Frontal cortex (tissue), 4 donors: Measurements from ENCODE around the gene TSPAN32. TPM values are rescaled to one million over a fixed set of nuclear protein-coding genes. Genes with fewer than 3 reads are reported as not detected.

Experiments used
- DNase-seq, 2 donors: peaks; one replicate each; pipeline ENCODE4 v3.0.0; 2012; ENCODE audit warnings: low spot score in 2 of 2
- FAIRE-seq: peaks from 2 replicates; lab custom pipeline; 2012; peaks lifted over from hg19 to GRCh38; lab: Jason Lieb, UNC
- total RNA-seq: library from RNA; depleted of rRNA; stranded (reverse); fragments of >200 nt; gene quantifications from one replicate; pipeline ENCODE4 v1.2.3, GENCODE V29; 2014
- donor health status: control.
- donor health status: control.
- donor health status: control.

Gene TSPAN32, protein sequence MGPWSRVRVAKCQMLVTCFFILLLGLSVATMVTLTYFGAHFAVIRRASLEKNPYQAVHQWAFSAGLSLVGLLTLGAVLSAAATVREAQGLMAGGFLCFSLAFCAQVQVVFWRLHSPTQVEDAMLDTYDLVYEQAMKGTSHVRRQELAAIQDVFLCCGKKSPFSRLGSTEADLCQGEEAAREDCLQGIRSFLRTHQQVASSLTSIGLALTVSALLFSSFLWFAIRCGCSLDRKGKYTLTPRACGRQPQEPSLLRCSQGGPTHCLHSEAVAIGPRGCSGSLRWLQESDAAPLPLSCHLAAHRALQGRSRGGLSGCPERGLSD
- 0.41 TPM for total RNA-seq

DNA sequence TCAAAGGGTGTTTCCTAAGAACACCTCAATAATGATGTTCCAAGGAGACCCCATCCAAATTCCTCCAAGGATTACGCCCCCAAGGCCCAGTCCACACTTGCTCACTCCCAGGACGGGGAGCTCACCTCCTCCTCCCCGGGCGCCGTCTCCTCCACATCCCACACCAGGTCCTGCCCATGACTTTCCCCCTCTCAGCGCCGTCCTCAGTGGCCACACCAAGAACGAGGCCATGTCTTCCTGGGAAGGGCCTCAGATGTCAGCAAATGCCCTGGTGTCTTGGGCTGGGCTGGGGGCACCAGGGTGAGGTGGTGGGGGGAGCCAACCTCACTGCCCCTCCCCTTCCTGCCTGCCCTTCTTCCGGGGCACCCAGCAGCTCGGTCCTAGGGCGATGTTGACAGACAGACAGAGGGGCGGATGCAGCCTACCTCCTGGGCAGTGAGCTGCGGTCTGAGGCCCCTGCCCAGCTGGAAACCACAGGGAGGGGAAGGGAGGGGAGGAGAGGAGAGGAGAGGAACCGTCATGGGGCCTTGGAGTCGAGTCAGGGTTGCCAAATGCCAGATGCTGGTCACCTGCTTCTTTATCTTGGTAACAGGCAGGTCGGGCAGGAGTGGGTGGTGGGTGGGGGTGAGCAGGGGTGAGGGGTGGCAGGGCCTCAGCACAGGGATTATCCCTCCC is at the start of gene TSPAN32, which contains the start of gene C11orf21:
Gene TSPAN32, plus strand, starts transcription at position 383 of the 675 bp plus-strand sequence. Its CDS starts 137 bp downstream, at position 520.
Gene C11orf21, minus strand, starts transcription at position 288 of the 675 bp plus-strand sequence. Its CDS starts 110 bp downstream, at position 178.
- FAIRE-seq (no peak), DNase-seq (no peak)

DNA sequence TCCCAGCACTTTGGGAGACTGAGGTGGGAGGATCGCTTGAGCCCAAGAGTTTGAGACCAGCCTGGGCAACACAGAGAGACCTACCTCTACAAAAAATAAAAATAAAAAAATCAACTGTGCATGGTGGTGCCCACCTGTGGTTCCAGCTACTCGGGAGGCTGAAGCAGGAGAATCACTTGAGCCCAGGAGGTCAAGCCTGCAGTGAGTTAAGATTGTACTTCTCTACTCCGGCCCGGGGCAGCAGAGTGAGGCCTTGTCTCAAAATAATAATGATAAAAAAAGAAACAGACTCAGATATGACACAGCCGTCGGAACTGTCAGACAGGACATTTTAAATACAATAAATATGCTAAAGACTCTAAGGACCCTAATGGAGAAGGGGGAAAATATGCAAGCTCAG is 49.8 kb upstream of the TSPAN32 start:
- FAIRE-seq: no peak
- DNase-seq: no peak

DNA sequence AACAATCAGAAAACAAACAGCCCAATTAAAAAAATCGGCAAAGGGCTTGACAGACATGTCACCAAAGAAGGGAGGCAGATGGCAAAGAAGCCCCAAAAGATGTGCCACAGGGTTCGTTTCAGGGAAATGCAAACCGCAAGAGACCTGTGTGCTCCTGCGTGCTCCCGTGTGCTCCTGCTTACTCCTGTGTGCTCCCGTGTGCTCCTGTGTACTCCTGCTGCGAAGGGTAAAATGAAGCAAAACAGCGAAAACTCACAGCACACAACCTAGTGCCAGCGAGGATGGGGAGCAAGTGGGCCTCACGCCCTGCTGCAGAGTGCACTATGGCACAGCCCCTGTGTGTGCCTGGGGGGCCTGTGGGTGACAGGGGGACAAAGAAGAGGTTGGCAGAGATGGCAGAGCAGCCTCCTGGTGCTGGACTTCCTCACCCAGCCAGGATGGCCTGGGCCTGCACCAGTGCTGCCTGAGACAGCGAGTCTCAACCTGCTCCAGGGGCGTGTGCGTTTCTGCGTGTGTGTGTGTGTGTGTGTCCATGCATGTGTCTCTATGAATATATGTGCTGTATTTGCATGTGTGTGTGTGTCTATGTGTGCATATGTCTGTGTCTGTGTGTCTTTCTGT is 45.4 kb upstream of the TSPAN32 start:
- FAIRE-seq: no peak

DNA sequence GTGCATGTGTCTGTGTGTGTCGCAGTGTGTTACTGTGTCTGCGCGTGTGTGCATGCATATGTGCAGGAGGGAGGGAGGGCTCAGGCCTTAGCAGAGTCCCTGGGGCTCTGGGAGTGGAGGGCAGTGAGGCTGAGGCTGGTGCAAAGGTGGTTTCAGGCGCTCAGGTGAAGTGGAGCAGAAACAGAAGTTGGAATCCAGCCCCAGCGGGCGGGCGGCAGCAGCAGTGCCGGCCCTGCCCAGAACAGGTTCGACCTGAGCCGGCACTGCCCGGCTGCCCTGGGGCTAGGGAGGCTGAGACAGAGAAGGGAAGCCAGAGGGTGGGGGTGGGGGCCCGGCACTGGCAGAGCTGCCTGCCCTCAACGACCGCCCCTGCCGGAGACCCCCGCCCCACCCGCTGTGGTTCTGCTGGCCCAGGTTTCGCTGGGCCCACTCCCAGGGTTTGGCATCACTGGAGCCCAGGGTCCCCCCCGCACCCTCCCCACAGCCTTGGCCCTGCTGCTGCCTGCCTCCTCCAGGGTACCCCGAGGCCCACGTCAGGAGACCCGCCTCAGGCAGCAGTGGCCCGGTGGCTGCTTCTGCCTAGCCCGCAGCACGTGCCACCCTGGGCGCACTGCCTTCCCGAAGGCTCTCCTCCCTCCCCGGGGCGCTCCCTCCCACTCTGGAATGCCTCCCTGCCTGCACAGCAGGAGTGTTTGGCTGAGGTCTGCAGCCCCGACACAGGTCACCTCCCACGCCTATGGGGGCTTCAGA is 44.7 kb upstream of the TSPAN32 start:
- DNase-seq: no peak
- no peak for FAIRE-seq

More for the DNA sequence above, 45.4 kb upstream of the TSPAN32 start:
- no peak for DNase-seq

DNA sequence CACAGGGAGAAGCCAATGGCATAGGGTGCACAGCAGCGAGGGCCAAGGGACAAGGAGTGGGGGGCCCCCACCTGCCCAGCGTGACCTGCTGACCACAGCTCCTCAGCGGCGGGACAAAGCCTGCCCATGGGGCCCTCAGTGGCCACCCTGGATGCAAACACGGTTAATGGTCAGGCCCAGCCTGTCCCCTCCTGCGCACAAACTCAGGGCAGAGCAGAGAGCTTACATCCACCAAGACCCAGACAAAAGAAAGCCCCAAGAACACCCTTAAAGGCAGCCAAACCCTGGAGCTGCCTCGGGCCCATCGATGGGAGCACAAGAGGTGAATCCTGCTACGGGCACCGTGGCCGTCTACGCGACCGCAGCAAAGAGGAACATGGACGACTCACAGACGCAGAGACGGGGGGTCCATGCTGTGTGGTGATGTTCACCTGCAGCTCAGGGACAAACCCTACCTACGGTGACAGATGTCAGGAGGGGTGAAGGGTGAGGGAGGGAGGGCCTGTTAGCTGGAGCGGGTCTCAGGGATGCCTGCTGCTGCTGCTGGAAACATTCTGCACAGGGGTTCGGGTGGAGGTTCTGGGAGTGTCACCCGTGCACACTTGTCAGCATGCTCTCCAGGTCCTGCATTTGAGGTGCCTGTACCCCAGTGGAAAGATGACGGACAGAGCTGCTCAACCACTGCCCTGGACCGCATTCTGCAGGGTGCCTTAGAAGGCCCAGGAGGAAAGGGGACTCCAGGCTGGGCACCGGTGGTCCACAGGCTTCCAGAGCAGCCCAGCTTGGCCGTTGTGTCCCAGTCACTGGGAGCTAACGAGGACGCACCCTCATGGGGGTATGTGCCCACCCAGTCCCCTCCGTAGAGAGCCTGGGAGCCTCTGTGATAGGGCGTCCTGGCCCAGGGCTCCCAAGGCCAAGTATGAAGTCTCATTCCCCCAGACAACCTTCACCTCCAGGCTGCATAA is 43.0 kb upstream of the TSPAN32 start:
- DNase-seq (no peak), FAIRE-seq (no peak)

DNA sequence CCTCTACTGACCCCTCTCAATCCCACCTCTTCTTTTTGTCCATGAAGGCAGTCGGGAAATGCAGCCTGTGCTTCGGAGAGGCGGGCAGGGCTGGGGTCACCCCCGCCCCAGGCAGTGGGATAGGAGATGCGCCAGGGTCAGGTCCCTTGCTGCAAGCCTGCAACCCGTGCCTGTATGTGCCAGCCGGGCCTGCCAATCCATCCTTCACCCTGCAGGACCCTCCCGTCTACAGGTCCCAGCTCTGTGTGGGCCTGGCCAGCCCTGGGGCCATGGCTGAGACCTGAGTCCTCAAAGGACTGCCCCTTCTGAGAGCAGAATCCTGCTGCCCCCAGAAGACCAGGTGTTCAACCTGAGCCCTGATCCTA is 42.4 kb upstream of the TSPAN32 start:
- no peak for FAIRE-seq

DNA sequence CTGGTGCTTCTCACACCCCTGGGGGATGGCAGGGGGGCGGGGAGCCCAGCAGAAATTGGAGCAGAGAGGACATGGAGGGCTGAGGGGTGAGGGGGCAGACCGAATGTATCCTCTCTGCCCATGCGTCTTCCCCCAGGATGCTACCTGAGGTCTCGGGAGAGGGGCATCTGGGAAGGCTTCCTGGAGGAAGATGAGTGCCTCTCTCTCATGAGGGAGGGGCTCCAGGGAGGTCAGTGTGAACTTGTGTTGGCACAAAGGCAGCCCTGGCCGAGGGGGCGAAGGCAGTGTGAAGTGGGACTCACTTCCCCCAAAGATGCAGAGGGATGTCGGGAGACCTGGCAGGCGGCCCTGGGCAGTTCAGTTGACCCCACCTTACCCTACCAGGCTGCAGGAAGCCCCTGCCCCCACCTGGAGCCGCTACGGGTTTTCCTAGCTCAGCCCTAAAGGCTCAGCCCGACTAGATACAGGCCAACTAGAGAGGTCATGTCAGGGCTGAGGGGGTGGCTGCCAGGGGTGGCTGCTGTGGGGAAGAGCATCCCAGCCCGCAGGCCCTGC is 41.8 kb upstream of the TSPAN32 start:
- FAIRE-seq: no peak
- no peak for DNase-seq

More for the DNA sequence above, 42.4 kb upstream of the TSPAN32 start:
- DNase-seq: no peak

DNA sequence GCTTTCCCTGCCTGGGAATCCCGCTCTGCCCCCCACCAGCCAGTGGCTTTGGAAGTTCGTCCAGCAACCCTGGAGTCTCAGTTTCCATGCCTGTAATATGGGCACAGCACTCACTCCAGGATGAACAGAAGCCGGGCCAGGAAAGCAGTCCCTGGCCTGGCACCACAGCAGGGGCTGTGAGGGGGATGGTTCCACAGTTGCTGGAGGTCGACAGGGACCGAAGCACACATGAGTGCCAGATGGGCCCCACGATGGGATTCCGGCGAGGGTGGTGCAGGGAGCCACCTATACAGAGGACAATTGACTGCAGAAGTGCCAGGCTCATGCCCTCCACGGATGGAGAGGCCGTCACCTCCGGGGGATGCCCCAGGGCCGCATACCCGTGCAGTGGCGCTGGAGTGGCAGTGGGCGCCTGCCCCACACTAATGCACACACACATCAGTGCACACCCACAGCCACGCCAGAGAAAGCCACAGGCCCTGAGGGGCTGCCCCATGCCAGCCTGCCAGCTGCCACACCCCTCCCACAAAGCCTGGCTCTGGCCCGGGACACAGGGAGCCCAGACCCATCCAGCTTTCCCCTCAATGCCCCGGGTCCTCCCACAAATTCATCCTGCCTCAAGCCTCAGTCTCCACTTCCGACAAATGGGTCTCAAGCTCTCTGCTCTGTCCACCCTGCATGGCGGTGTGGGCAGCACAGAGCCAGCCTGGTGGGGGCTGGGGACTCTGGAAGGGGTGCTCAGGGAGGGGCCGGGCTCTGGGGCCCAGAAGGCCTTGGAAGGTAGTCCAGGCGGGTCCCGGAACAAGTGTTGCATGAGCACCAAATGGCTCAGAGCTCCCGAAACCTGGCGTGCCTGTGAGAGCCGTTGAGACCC is 41.1 kb upstream of the TSPAN32 start:
- no peak for DNase-seq
- no peak for FAIRE-seq

DNA sequence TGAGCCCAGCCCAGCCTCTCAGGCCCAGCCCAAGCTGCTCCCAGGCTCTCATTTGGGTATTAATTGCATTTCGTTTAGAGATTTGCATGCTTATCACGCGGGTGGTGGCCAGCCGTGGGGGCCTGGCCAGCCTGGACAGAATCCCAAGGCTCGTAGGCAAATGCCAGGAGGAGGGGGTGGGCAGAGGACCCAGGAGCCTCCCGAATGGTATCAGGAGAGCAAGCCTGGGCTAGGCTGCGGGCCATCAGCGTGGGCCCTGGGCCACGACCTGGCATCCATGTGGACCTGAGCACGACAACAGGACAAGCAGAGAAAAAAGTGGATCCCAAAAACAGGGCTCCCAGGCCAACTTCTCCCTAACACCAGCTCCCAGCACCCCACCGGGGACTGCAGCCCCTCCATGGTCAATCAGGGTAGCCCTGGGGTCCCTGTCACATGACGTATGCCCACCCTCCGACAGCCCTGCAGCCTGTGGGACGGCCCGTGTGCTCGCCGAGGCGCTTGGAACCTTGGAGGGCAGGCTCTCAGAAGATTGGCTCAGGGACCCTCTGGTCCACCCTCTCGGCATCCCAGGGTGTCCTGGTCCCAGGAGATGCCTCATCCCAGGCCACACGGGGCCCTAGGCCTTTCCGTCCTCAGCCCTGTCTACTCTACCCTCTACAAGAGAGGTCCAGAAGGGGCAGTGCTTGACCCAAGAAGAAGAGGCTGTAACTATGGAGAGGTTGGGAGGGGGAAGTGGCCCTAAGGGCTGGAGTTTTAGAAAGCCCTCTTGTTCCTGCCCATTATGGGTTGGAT is 40.2 kb upstream of the TSPAN32 start:
- DNase-seq: no peak
- no peak for FAIRE-seq

DNA sequence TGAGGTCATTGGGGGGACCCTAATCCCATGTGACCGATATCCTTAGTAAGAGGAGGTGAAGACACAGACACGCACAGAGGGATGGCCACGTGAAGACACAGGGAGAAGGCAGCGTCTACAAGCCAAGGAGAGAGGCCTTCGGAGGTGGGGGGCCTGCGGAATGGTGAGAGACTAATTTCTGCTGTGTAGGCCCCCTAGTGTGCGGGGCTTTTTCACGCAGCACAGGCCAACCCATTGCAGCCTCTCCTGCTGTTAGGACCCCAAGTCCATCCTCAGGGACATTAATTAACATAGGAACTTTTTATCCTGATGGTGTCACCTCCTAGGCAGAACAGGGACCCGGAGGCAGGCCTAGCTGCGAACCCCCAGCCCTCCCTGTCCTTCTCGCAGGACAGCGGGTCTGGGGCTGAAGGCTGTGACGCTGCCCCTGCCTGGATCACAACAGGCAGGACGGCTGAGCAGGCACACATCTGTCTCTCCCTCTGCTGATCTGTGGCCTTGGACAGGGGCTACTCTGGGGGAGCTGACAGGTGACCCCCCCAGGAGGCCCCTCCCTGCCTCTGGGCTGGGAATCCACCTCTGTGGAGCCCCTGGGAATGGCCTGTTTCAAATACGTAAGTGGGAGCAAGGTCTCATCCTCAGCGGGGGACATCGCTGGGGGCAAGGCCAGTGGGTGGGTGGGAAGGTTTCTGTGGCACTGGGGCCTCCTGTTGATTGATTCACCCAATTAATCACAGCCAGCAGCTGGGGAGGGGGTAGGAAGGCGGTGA is 39.3 kb upstream of the TSPAN32 start:
- no peak for FAIRE-seq

DNA sequence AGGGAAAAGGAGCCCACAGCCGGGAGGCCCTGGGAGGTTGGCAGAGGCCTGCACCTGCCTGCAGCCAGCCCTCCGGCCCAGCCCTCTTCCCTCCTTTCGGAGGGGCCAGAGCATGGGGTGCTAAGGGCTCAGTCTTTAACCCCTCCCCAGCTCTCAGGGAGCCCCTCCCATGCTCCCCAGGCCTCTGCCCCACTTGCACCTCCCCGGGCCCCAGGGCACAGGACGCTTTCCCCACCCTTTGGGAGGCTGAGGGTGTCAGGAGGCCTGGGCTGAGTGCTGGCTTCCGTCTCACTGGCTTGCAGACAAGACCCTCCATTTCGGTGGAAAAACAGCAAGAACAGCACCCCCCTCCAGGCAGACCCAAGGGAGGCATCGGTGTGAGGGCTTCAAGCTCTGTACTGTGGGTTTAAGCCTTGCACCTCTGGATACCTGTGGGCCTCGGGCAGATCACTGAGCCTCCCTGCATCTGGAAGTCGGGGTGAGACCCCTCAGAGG is 38.7 kb upstream of the TSPAN32 start:
- DNase-seq (no peak), FAIRE-seq (no peak)

More for the DNA sequence above, 39.3 kb upstream of the TSPAN32 start:
- no peak for DNase-seq

DNA sequence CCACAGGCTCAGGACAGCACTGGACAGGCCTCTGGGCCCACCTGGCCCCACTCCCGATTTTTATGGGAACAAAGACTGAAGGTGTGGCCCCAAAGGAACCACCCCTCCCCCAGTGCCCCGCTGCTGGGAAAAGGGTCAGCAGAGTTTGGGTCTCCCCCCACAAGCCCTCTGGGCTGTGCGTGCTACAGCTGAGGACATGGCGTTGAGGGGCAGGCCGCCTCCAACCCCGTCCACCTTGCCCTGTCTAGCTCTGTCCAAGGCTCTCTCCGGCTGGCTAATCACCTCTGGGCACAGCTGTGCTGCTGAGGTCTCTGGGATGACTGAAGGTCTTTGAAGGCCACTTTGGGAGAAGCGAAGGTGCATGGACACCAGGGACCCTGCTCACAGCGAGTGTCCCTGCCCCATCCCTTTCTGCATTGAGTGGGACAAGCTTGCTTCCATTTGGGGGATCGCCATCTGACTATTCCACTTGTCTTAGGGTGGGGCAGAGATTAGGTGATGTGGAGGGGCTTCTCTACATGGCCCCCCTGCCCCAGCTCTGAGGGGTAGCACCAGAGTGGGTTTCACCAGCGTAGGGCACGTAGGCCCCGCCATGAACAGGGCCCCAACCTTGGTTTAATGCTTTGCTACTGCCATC is 38.0 kb upstream of the TSPAN32 start:
- DNase-seq: no peak
- FAIRE-seq: no peak

DNA sequence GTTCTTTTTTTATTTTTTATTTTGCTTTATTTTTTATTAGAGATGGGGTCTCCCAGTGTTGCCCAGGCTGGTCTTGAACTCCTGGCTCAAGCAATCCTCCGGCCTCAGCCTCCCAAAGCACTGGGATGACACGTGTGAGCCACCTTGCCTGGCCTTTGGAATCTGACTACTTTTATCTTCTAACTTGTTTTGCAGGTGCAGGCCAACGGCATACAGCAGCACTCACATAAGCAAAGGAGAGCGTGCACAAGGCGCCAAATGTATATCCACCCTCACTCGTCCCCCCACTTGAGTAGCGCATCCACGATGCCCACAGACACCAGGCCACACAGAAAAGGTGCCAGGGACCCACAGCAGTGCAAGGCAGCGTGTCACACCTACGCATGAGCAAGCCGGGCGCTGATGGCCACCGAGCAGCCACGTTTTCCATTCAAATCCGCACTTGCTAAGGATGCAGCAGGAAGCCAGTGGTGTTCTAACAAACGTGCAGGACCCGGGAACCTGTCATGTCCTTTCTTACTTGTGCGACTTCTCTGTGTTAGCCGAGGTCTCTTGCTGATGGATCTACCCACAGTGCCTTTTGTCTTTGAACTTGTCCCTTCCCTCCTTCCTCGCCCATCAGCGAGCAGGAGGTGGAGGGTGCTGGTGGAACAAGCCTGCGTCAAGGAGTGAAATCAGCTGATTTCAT is 37.3 kb upstream of the TSPAN32 start:
- no peak for FAIRE-seq
- DNase-seq: no peak

DNA sequence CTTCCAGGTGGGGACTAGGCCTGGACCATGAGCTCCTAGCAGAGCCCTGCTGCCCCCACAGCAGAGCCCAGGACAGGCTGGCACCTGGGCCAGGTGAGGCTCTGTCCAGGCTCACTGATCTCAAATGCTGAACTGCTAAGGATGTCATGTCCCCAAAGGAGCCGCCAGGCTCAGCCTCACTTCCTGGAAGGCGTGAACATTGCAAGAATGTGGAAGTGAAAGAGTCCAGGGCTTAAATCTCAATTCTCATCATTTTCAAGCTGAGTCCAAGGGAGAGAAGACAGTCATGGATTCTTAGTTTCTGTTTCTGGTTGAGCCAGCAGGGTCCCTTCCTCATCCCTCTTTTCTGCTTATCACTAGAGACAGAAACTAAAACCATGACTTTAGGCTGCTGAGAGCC is 36.4 kb upstream of the TSPAN32 start:
- DNase-seq: no peak
- no peak for FAIRE-seq
